ENCODE results near the gene HORMAD2.

GRCh38 chr22:30170129-30170528 lies 89.9 kb downstream of the HORMAD2 start:
- TF ChIP-seq SMC3 (IDR thresholded peaks at IDR 0.05; ENCODE audit: low read depth, low read length) (no peak), CTCF (IDR thresholded peaks at IDR 0.05) (no peak), POLR2AphosphoS5 (IDR thresholded peaks at IDR 0.05; ENCODE audit: low read depth, low read length) (no peak), USF2 (IDR thresholded peaks at IDR 0.05; ENCODE audit: borderline replicate concordance, low read depth, low read length) (no peak), TEAD4 (IDR thresholded peaks at IDR 0.05; ENCODE audit: borderline replicate concordance, insufficient read depth) (no peak), REST (IDR thresholded peaks at IDR 0.05; ENCODE audit: low read depth, low read length) (no peak), RAD21 (IDR thresholded peaks at IDR 0.05; ENCODE audit: low read length) (no peak), FOXM1 (IDR thresholded peaks at IDR 0.05; ENCODE audit: low read depth) (no peak), EP300 (IDR thresholded peaks at IDR 0.05; ENCODE audit: borderline replicate concordance in 1 of 2, low read depth in 1 of 2, low read length in 1 of 2) (no peak), TCF12 (IDR thresholded peaks at IDR 0.05) (no peak), TAF1 (IDR thresholded peaks at IDR 0.05; ENCODE audit: borderline replicate concordance, low read depth, low read length) (no peak), MAX (IDR thresholded peaks at IDR 0.05; ENCODE audit: low read depth) (no peak), GATA2 (CRISPR knock-in tag; IDR thresholded peaks at IDR 0.05) (no peak), SIN3A (IDR thresholded peaks at IDR 0.05; ENCODE audit: borderline replicate concordance, low read depth, low read length) (no peak)
